Activated CD4-positive, CD25-positive, alpha-beta regulatory T cell (primary cell): Measurements from ENCODE around the gene UFD1.

Experiments
- DNase-seq, 4 experiments: peaks; one replicate each; lab custom pipeline; 2025; lab: John Stamatoyannopoulos, UW

The UFD1 gene

GRCh38 chr22:19424186-19424500, 54.9 kb downstream of the UFD1 start:
- DNase-seq: no peak

DNA sequence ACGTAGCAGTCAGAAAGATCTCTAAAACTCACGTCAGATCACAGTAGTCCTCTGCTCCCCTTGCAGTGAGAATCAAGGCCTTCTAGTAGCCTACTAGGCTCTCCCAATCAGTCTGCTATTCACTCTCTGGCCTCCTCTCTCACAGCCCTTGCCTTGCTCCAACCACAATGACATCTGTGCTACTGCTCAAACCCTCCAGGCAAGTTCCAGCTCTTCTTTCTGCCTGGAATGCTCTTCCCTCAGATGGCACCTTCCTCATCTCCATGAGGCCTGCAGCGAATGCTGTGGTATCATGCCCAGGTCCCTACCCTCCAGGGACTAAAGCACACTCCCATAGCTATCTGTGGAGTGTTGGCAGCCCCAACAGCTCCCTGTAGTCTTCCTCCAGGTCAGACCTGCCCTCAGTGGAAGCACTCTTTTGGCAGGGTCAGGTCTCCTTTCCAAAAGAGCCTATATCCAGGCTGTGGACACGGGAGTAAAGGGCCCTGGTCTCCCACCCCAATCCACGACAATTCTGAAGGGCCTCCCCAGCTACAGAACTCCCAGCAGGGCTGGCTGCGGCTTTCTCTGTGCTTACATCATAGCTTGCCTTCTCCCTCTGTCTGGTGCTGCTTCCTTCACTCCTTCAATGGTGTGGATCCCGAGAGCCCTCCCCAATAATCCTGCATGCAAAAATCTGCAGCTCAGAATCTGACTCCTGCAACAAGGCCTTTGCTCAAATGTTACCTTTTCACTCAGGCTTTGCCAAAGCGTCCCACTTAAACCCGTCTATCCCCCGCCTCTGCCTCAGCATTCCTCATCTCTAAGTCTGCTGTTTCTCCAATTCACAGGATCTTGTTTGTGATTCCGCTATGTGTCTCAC, 56.3 kb downstream of the UFD1 start:
- no peak for DNase-seq

DNA sequence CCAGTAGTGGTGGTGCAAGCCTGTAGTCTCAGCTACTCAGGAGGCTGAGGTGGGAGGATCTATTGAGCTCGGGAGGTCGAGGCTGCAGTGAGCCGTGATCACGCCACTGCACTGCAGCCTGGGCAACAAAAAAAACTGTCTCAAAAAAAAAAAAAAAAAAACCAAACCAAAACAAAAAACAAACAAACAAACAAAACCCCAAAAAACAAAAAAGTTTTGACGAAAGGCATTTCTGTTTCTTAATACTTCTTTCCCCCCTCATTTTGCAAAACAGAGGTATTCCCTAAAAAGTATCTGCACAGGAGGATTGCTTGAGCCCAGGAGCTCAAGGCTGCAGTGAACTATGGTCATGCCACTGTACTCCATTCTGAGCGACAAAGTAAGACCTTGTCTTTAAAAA, 58.7 kb downstream of the UFD1 start:
- no peak for DNase-seq

GRCh38 chr22:19419464-19420178, 59.4 kb downstream of the UFD1 start:
- DNase-seq: no peak

- no peak for DNase-seq
These were observed 59.9 kb downstream of the UFD1 start for GRCh38 chr22:19419086-19419463.

DNA sequence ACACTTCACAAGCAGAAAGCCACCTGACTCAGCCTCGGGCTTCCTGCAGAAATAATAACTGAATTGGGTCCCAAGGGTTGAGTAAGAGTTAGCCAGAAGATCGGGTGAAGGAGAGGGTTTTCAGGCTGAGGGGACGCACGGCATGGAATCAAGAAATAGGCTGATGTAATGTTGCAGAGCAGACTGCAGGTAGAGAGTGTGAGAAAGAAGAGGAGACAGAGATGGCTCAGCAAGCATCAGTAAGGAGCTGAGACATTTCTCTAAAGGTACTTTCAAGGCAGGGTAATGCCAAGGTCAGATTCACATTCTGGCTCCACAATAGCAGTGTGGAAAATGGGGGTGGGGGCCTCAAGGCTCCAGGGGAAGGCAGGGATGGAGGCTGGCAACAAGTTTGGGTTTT, 66.1 kb downstream of the UFD1 start:
- no peak for DNase-seq

DNA sequence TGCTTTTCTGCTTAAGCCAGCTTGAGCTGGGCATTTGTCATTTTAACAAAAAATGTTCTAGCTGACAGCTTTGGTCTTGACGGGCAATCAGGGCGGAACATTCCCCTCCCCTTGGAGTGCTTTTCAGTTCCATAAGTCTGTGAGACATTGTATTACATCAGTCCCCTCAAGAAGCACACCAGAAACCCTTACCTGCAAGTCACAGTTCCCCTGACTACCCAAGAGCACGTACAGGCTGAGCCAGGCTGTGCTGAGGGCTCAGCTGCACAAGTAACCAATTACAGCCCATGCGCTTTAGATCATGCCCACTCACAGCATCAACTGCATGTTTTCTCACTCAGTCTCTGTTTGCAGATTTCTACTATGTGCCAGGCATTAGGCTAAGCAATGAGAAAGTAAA, 66.5 kb downstream of the UFD1 start:
- no peak for DNase-seq

DNA sequence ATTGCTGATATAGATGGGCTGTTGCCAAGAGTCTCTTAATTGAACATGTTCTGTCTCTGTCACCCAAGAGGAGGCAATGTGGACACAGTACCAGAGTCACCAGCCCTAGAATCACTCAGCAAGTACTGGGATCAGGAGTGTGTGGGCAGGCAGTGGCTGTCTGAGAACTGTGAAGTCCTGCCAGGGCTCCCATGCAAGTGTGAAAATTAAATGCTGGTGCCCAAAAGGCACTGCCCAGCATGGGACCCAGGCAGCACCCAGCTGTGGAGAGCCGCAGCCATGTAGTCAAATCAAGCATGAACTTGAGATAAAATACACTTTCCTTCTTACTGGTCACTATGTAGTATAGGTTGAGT, 67.3 kb downstream of the UFD1 start:
- DNase-seq: no peak

- DNase-seq: no peak
These were observed 67.9 kb downstream of the UFD1 start for GRCh38 chr22:19410941-19411689.

GRCh38 chr22:19407649-19408606, 71.1 kb downstream of the UFD1 start:
- DNase-seq: no peak

- no peak for DNase-seq
These were observed 72.1 kb downstream of the UFD1 start for GRCh38 chr22:19406846-19407245.

DNA sequence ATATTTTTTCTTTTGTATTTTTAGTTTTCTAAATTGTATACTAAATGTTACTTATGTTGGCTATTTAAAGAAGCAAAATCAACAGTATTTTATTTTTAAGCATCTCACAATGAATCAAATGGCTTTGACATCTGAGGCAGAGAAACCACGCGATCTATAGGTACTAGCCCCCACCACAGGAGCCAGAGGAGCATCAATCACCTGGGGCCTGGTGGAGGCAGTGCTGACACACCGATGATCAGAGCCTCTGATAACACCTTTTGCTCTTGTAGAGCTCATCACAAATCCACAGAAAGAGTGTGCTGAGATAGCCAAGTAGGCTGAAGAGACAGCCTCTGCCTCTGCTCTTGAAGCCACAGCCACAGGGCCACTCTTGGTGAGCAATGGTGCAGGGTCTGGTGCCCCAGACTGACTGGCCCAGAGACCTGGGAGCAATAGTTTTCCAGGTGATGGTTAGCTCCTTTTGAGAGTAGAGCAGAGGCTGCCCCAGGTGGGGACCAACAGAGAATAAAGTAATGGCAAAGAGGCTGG, 72.6 kb downstream of the UFD1 start:
- DNase-seq: no peak

GRCh38 chr22:19405652-19406051, 73.3 kb downstream of the UFD1 start:
- no peak for DNase-seq

DNA sequence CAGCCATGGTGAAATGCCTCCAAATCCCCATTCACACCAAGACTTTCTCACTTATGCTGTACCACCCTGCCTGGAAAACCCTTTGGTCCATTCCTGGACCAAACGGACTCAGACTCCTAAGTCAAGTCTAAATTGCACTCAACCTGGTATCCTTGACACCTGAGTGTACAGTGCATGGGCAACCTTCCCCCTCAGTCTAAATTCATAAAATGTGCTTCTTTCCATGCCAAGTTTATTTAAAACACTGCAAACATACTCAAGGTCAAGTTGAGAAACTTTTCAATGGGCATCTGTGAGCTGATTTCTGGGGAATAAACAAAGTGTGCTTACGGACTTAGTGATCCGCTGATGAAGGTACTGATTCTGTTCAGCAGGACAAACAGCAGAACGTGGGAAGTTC, 73.9 kb downstream of the UFD1 start:
- DNase-seq: no peak

GRCh38 chr22:19404676-19405075, 74.3 kb downstream of the UFD1 start:
- no peak for DNase-seq

GRCh38 chr22:19402642-19403191, 76.3 kb downstream of the UFD1 start:
- no peak for DNase-seq

DNA sequence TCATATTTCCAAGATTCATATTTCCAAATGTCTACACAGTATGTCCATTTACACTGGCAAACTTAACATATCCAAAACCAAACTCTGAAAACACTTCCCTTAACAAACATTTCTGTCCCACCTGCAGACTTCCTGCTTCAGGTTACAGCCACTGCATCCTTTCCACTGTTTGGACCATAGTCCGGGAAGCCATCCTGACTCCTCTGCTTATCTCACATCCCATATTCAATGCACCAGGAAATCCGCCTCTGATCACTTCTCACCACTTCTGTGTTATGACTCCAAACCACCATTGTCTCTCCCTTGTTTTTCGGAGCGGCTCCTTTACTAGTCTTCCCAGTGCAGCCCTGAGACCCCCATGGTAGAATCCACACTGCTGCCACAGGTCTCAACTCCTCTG, 77.5 kb downstream of the UFD1 start:
- no peak for DNase-seq

DNA sequence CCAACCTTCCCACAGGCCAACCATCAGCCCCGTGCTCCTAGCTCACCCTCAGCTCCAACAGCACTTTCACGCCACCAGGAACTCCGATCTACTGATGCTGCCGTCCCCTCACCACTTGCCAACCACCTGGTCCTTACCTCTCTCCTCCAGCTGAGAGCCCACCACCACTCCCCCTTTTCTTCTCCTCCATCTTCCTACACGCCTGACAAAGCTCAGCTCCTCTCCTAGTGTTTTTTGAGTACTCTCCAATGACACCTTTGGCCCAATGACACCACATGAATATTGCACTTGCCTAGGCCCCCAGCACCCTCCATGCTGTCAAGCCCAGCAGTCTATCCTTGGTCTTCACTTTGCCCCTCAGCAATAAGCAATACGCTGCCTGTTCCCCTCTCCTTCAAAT, 78.1 kb downstream of the UFD1 start:
- DNase-seq: no peak
